H9 (cell line): ENCODE data around the gene CBY1. TPM values are rescaled to one million over a fixed set of nuclear protein-coding genes. Genes with fewer than 3 reads are reported as not detected.

Experiments
- DNase-seq: peaks from one replicate; pipeline ENCODE4 v3.0.0-alpha.2; 2017
- H2AFZ ChIP-seq: one replicate; pipeline ENCODE4 v1.6.1; 2013; ENCODE audit warnings: mild to moderate bottlenecking, low read length, control low read depth, moderate library complexity
- H2AK5ac ChIP-seq: 2 replicates; pipeline ENCODE4 v1.6.1; 2013; ENCODE audit warnings: low read length, control low read depth, mixed read lengths; ENCODE audit not compliant: insufficient read length
- H2BK120ac ChIP-seq: one replicate; pipeline ENCODE4 v1.6.1; 2013; ENCODE audit warnings: low read depth, mild to moderate bottlenecking, low read length, control low read depth, inconsistent platforms; ENCODE audit not compliant: poor library complexity, severe bottlenecking
- H2BK12ac ChIP-seq: 2 replicates; pipeline ENCODE4 v1.6.1; 2013; ENCODE audit warnings: low read length, control low read depth, mixed read lengths, low read depth; ENCODE audit not compliant: insufficient read length
- H2BK15ac ChIP-seq: 2 replicates; pipeline ENCODE4 v1.6.1; 2013; ENCODE audit warnings: low read depth, low read length, control low read depth
- H2BK20ac ChIP-seq: one replicate; pipeline ENCODE4 v1.6.1; 2013; ENCODE audit warnings: low read depth, mild to moderate bottlenecking, low read length, control low read depth, inconsistent platforms; ENCODE audit not compliant: poor library complexity, severe bottlenecking
- H2BK5ac ChIP-seq: 2 replicates; pipeline ENCODE4 v1.6.1; 2013; ENCODE audit warnings: low read length, control low read depth, mixed read lengths; ENCODE audit not compliant: insufficient read length
- H3K14ac ChIP-seq: 2 replicates; pipeline ENCODE4 v1.6.1; 2013; ENCODE audit warnings: low read length, control low read depth; ENCODE audit not compliant: insufficient read depth
- H3K18ac ChIP-seq: 2 replicates; pipeline ENCODE4 v1.6.1; 2013; ENCODE audit warnings: low read depth, mild to moderate bottlenecking, mixed read lengths, low read length, control low read depth; ENCODE audit not compliant: insufficient read length
- H3K23ac ChIP-seq: 2 replicates; pipeline ENCODE4 v1.6.1; 2013; ENCODE audit warnings: low read length, control low read depth, mixed read lengths, low read depth; ENCODE audit not compliant: insufficient read length
- H3K23me2 ChIP-seq: 2 replicates; pipeline ENCODE4 v1.6.1; 2013; ENCODE audit warnings: low read depth, mild to moderate bottlenecking, mixed read lengths, low read length, control low read depth; ENCODE audit not compliant: insufficient read length, poor library complexity, severe bottlenecking
- H3K27ac ChIP-seq: 2 replicates; pipeline ENCODE4 v1.5.1; 2013; ENCODE audit warnings: low read length, control low read depth, mixed read lengths, low read depth; ENCODE audit not compliant: insufficient read length
- H3K27me3 ChIP-seq: 2 replicates; pipeline ENCODE4 v1.6.1; 2013; ENCODE audit warnings: low read length, control low read depth, inconsistent platforms; ENCODE audit not compliant: insufficient read depth
- H3K4ac ChIP-seq: 2 replicates; pipeline ENCODE4 v1.6.1; 2013; ENCODE audit warnings: low read depth, mild to moderate bottlenecking, control low read depth, inconsistent platforms, low read length, moderate library complexity
- H3K4me1 ChIP-seq: 2 replicates; pipeline ENCODE4 v1.6.1; 2013; ENCODE audit warnings: low read length, control low read depth, inconsistent platforms; ENCODE audit not compliant: insufficient read depth
- H3K4me2 ChIP-seq: 2 replicates; pipeline ENCODE4 v1.6.1; 2013; ENCODE audit warnings: low read length, control low read depth, mixed read lengths; ENCODE audit not compliant: insufficient read length, insufficient read depth
- H3K56ac ChIP-seq: 2 replicates; pipeline ENCODE4 v1.6.1; 2013; ENCODE audit warnings: low read depth, mild to moderate bottlenecking, mixed read lengths, low read length, control low read depth; ENCODE audit not compliant: insufficient read length
- H3K79me1 ChIP-seq: 2 replicates; pipeline ENCODE4 v1.6.1; 2013; ENCODE audit warnings: low read depth, mild to moderate bottlenecking, moderate library complexity, low read length, control low read depth, inconsistent platforms; ENCODE audit not compliant: insufficient read depth, poor library complexity, severe bottlenecking
- H3K79me2 ChIP-seq: 2 replicates; pipeline ENCODE4 v1.6.1; 2013; ENCODE audit warnings: low read length, control low read depth, inconsistent platforms; ENCODE audit not compliant: insufficient read depth
- H3K9ac ChIP-seq: 2 replicates; pipeline ENCODE4 v1.6.1; 2013; ENCODE audit warnings: low read length, control low read depth, mixed read lengths; ENCODE audit not compliant: insufficient read length; ENCODE audit errors: extremely low read depth
- H3K9me3 ChIP-seq: one replicate; pipeline ENCODE4 v1.6.1; 2013; ENCODE audit warnings: low read depth, low read length, inconsistent platforms; ENCODE audit not compliant: control insufficient read depth
- H3T11ph ChIP-seq: one replicate; pipeline ENCODE4 v1.6.1; 2013; ENCODE audit warnings: mild to moderate bottlenecking, low read length, control low read depth, inconsistent platforms
- H4K20me1 ChIP-seq: one replicate; pipeline ENCODE4 v1.6.1; 2013; ENCODE audit not compliant: control insufficient read depth, insufficient read length, insufficient read depth
- H4K5ac ChIP-seq: 2 replicates; pipeline ENCODE4 v1.6.1; 2013; ENCODE audit warnings: low read depth, mild to moderate bottlenecking, mixed read lengths, low read length, control low read depth; ENCODE audit not compliant: insufficient read length
- H4K8ac ChIP-seq: replicated peaks from 2 replicates; pipeline ENCODE4 v1.6.1; 2013; ENCODE audit warnings: low read length, control low read depth, mixed read lengths, low read depth; ENCODE audit not compliant: insufficient read length
- H4K91ac ChIP-seq: 2 replicates; pipeline ENCODE4 v1.6.1; 2013; ENCODE audit warnings: low read depth, mild to moderate bottlenecking, moderate library complexity, mixed read lengths, low read length, control low read depth; ENCODE audit not compliant: insufficient read length
- H3K27ac Mint-ChIP-seq, 3 experiments: 2 replicates in 2 of 3; 3 replicates in 1 of 3; pipeline ENCODE4 v1.8.0; 2020 to 2021; ENCODE audit warnings: mixed read lengths in 3 of 3, mild to moderate bottlenecking in 1 of 3, moderate library complexity in 1 of 3
- H3K27me3 Mint-ChIP-seq: 2 replicates; pipeline ENCODE4 v1.8.0; 2021; ENCODE audit warnings: low read depth, mild to moderate bottlenecking, moderate library complexity, mixed read lengths
- H3K36me3 Mint-ChIP-seq, 3 experiments: 2 replicates in 2 of 3; 3 replicates in 1 of 3; pipeline ENCODE4 v1.8.0; 2020 to 2021; ENCODE audit warnings: low read depth in 3 of 3, mixed read lengths in 3 of 3; ENCODE audit not compliant: insufficient read depth in 1 of 3
- H3K4me1 Mint-ChIP-seq, 2 experiments: 2 replicates each; pipeline ENCODE4 v1.8.0; 2020; ENCODE audit warnings: mixed read lengths in 2 of 2
- H3K4me3 Mint-ChIP-seq, 2 experiments: 2 replicates in 1 of 2; 3 replicates in 1 of 2; pipeline ENCODE4 v1.8.0; 2020 to 2021; ENCODE audit warnings: mild to moderate bottlenecking in 2 of 2, mixed read lengths in 2 of 2, moderate library complexity in 1 of 2
- H3K9me3 Mint-ChIP-seq, 2 experiments: 2 replicates in 1 of 2; 3 replicates in 1 of 2; pipeline ENCODE4 v1.8.0; 2020; ENCODE audit warnings: mild to moderate bottlenecking in 2 of 2, mixed read lengths in 2 of 2, moderate library complexity in 1 of 2
- CTCF ChIP-seq: fragments of 200-600 bp; sonication (generic); conservative IDR thresholded peaks from 3 replicates; pipeline ENCODE4 v1.8.0; 2021; ENCODE audit warnings: antibody characterized with exemption, mild to moderate bottlenecking
- WGBS: extraction: QIAGEN DNeasy Blood & Tissue Kit; methylation state at CpG from one replicate; pipeline ENCODE4 v1.1.7; 2013; ENCODE audit warnings: missing lambda C conversion rate, low lambda C conversion rate, mixed read lengths; ENCODE audit not compliant: insufficient read length; ENCODE audit errors: extremely low coverage; 5-methylcytosine and 5-hydroxymethylcytosine counted together
- total RNA-seq: library from RNA; stranded (reverse); gene quantifications from 2 replicates; pipeline ENCODE4 v1.2.1, GENCODE V29; 2021

CBY1 gene
- total RNA-seq, 1 experiment from 2014 or later = 26.6 TPM

GRCh38 chr22:38628444-38628843 is 28.0 kb upstream of the CBY1 start:
- Histone ChIP-seq H3K9ac (no peak overlapping the region), H3K56ac (no peak overlapping the region), H2BK12ac (no peak overlapping the region), H2BK15ac (no peak overlapping the region), H2BK20ac (no peak overlapping the region), H4K91ac (no peak overlapping the region), H3K18ac (no peak overlapping the region), H3K79me1 (no peaks in the 10 kb centered on the region), H3K27me3 (no peaks in the 10 kb centered on the region), H3K4ac (no peak overlapping the region), H2BK120ac (no peak overlapping the region), H3K4me1 (no peaks in the 10 kb centered on the region), H4K20me1 (no peaks in the 10 kb centered on the region), H3K27ac (no peak overlapping the region), H3K4me2 (no peak overlapping the region), H3K14ac (no peak overlapping the region), H3K79me2 (no peaks in the 10 kb centered on the region), H3T11ph (no peak overlapping the region), H4K8ac (no peak overlapping the region), H3K23me2 (no peaks in the 10 kb centered on the region), H2BK5ac (no peak overlapping the region), H2AK5ac (no peak overlapping the region), H3K23ac (no peak overlapping the region), H2AFZ (no peak overlapping the region), H3K9me3 (no peaks in the 10 kb centered on the region), H4K5ac (no peak overlapping the region)
- H3K27ac Mint-ChIP-seq = no peak overlapping the region
- DNase-seq = no peak
- H3K4me1 Mint-ChIP-seq = no peaks in the 10 kb centered on the region
- TF ChIP-seq CTCF = no peak
- no peaks in the 10 kb centered on the region for H3K27me3 Mint-ChIP-seq
- H3K36me3 Mint-ChIP-seq = peaks cover 2 to 24% (median 9%) of the 10 kb centered on the region in 3 experiments; a peak in 5 of 7 replicates
- no CpG with 5 or more reads among the region's 5 CpGs for WGBS
- H3K4me3 Mint-ChIP-seq = no peak overlapping the region
- no peaks in the 10 kb centered on the region for H3K9me3 Mint-ChIP-seq
